Cardiac fibroblast (primary cell): Measurements from ENCODE around the gene KIF12.

ENCODE experiments used
- DNase-seq, 2 donors: peaks; one replicate each; pipeline versions ENCODE4 v3.0.0 to v3.0.0-alpha.2; 2010; ENCODE audit warnings: low read depth in 2 of 2
- H3K4me3 ChIP-seq, 2 donors: replicated peaks in 1 of 2; 1 replicate in 1 of 2; 2 replicates in 1 of 2; pipeline ENCODE4 v1.5.1; 2011; ENCODE audit warnings: low read depth in 2 of 2, low read length in 2 of 2, mild to moderate bottlenecking in 2 of 2, moderate library complexity in 1 of 2
- TF ChIP-seq, protein P1 (sequence below): IDR thresholded peaks from one replicate; pipeline ENCODE4 v1.5.1; 2011; ENCODE audit warnings: low read depth, mild to moderate bottlenecking, low read length, inconsistent platforms

KIF12 gene

DNA sequence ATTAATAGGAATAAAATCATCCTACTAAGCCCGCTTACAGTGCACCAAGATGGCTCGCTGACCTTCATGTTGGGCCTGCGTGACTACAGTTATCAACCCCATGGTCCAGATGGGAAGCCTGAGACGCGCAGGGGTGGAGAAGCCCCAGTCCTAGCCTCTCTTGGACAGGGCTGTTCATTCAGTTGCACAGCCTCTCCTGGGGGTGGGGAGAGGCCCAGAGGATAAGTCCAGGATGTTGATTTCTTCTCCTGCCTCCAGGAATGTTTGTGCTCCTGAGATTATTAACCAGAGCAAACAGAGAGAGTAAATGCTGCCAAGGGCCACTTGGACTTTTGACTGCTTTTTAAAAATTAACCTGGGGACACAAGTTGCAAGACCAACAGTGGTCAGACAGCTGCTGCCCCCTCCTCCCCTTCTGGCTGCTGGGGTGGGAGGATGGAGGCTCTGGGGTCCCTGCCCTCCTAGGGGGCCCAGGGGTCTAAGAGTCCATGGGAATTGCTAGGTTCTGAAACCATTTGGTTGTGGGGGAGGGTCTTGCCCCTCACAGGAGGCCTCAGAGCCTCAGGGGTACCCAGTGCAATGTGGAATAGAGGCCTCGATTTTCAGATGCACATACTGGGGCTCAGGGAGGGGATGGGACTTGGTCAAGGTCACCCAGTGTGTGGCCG, 18.2 kb downstream of the KIF12 start:
- TF ChIP-seq, protein P1, sequence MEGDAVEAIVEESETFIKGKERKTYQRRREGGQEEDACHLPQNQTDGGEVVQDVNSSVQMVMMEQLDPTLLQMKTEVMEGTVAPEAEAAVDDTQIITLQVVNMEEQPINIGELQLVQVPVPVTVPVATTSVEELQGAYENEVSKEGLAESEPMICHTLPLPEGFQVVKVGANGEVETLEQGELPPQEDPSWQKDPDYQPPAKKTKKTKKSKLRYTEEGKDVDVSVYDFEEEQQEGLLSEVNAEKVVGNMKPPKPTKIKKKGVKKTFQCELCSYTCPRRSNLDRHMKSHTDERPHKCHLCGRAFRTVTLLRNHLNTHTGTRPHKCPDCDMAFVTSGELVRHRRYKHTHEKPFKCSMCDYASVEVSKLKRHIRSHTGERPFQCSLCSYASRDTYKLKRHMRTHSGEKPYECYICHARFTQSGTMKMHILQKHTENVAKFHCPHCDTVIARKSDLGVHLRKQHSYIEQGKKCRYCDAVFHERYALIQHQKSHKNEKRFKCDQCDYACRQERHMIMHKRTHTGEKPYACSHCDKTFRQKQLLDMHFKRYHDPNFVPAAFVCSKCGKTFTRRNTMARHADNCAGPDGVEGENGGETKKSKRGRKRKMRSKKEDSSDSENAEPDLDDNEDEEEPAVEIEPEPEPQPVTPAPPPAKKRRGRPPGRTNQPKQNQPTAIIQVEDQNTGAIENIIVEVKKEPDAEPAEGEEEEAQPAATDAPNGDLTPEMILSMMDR, result no peak
- H3K4me3 ChIP-seq, result no peak overlapping the region
- no peak for DNase-seq

- TF ChIP-seq, protein P1, result no peak
- H3K4me3 ChIP-seq, result no peak overlapping the region
- DNase-seq, result no peak
Observed at GRCh38 chr9:114080195-114080772, 18.8 kb downstream of the KIF12 start.

- DNase-seq, result no peak
- no peak overlapping the region for H3K4me3 ChIP-seq
- TF ChIP-seq, protein P1, result no peak
Observed at GRCh38 chr9:114078781-114079156, 20.3 kb downstream of the KIF12 start.

GRCh38 chr9:114078021-114078780, 20.9 kb downstream of the KIF12 start, which contains the start of gene AMBP:
AMBP (minus strand) TSS chr9:114078300; CDS start chr9:114078209, 91 bp downstream.
- no peak for DNase-seq
- TF ChIP-seq, protein P1, result no peak
- no peak within 1 kb of the TSS for H3K4me3 ChIP-seq

DNA sequence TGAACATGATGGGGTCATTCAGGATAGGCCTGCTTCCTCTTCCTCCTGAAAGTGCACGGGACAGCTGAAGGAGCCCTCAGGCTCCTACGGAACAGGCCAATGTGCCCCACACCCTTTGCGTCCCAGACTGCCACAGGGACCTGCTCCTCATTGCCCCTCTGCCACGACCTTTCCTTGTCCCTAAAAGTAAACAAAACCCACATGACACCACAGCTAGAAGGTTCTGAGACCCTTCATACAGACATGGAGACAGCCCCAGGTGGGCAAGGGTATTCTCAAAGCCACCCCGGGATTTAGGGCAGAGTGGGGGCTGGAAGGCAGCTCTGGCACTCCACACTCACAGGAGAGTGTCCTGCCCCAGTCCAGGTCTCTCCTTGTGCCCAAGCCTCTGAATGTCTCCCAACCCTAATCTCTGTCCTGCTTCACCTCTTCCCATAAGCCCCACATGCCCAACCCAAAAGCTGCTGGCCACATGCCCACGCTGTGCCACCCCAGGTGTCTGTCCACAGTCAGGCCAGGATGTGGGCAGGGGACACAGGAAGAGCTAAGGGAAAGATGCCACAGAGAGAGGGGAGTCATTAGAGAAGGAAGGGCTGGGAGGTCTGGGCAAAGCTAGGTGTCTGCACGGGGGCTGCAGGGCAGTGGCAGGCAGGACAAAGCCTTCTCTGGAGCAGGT, 21.8 kb downstream of the KIF12 start:
- TF ChIP-seq, protein P1, result no peak
- H3K4me3 ChIP-seq, result no peak overlapping the region
- no peak for DNase-seq

DNA sequence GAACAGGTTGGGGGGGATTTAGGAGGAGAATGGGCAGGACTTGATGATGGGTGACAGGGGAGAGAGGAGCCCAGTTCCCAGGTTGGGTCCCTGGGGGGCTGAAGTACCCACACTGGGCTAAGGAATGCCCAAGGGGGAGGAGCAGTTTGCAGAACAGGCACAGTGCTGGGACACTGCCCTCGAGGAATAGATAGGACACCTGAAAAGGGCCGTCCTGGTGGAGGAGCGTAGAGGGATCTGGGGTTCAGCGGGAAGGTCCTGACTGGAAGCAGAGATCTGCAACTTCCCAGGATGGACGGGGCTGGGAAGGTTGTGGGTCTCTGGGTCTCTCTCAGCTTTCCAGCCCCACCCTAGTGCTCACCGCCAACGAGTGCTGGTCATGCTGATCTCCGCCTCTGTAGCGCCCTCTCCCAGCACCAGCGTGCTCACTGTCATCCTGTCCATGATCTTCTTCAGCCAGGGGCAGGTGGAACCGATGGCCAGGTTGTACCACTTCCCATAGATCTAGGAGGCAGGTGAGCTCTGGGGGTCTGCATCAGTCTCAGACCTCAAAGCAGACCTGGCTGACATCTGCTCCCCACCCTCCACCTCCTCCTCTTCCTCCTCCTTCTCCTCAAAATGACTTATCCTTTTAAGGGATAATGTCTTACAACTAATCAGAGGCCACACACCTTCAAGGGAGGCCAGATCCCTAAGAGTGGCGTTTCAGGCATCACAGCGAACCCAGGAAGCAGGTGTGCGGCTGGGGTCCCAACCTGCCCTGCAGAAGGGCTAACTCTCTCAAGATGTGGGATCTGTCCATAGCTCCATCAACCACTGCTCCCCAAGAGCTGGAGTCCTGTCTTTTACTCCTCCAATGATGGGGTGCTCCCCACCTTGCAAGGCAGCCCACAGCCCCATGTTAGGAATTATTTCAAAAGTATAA, 22.6 kb downstream of the KIF12 start:
- TF ChIP-seq, protein P1, result no peak
- no peak for DNase-seq
- H3K4me3 ChIP-seq, result no peak overlapping the region
